Skeletal muscle satellite cell (primary cell): ENCODE measurements around the gene SRSF1. TPM values are rescaled to one million over a fixed set of nuclear protein-coding genes. Genes with fewer than 3 reads are reported as not detected.
A peak's percentile ranks its signal among the peaks of the same experiment; 100 is the strongest.

Experiments
- H3K27me3 ChIP-seq: 2 replicates; pipeline ENCODE4 v1.7.0; 2013; ENCODE audit warnings: low read length; ENCODE audit not compliant: control insufficient read depth, insufficient read depth
- H3K36me3 ChIP-seq: 2 replicates; pipeline ENCODE4 v1.7.0; 2013; ENCODE audit warnings: mild to moderate bottlenecking, control low read depth, low read length; ENCODE audit not compliant: insufficient read depth
- H3K4me1 ChIP-seq: 2 replicates; pipeline ENCODE4 v1.7.0; 2013; ENCODE audit warnings: low read length; ENCODE audit not compliant: control insufficient read depth, insufficient read depth
- H3K4me2 ChIP-seq: 2 replicates; pipeline ENCODE4 v1.7.0; 2013; ENCODE audit warnings: mild to moderate bottlenecking, low read length
- H3K4me3 ChIP-seq: 2 replicates; pipeline ENCODE4 v1.7.0; 2013; ENCODE audit warnings: low read length
- H3K9ac ChIP-seq: 2 replicates; pipeline ENCODE4 v1.7.0; 2013; ENCODE audit warnings: mild to moderate bottlenecking, low read depth, low read length, moderate library complexity
- H3K9me3 ChIP-seq: replicated peaks from 2 replicates; pipeline ENCODE4 v1.7.0; 2013; ENCODE audit warnings: mild to moderate bottlenecking, control low read depth, low read length
- small RNA-seq: library from RNA; depleted of rRNA; stranded (forward); fragments of <200 nt; gene quantifications from one replicate; pipeline ENCODE3, GENCODE V24; 2012

The SRSF1 gene

DNA sequence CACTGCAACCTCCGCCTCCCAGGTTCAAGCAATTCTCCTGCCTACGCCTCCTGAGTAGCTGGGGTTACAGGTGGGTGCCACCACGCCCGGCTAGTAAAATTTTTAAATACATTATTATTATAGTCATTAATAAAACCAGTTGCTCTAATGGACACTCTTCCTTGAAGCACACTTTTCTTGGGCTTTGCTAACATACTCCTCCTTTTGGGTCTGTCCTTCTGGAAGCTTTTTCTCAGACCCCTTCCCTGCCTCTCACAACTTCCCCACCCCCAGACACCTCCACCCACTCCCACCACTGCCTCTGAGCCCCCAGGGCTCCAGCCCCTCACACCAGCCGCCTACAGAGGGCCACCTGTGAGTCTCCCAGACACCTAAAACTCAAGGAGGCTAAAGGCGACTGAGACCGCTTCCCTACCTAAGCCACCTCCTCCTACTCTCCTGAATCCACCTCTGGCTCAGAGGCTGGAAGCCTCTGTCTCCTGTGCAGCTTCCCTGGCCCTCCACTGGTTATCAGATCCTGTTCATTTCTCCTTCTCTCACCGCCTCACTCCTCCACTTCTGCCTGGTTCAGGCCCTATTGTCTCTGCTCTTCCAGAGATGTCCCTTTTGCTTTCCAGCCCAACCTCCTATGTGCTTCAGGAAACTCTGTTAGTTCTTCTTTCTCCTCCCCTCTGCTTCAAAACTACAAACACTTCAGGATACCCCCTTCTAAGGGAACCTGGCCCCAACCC, 49.8 kb downstream of the SRSF1 start:
- no peaks in the 10 kb centered on the region for H3K9me3 ChIP-seq
- no peak overlapping the region for H3K9ac ChIP-seq
- no peak overlapping the region for H3K4me2 ChIP-seq
- H3K4me3 ChIP-seq: no peak overlapping the region
- H3K4me1 ChIP-seq: peaks cover 34% of the 10 kb centered on the region
- H3K27me3 ChIP-seq: peaks cover 3% of the 10 kb centered on the region
- no peaks in the 10 kb centered on the region for H3K36me3 ChIP-seq

GRCh38 chr17:57956291-57957119, 50.5 kb downstream of the SRSF1 start:
- Histone ChIP-seq H3K36me3 (no peaks in the 10 kb centered on the region), H3K4me1 (peaks cover 38% of the 10 kb centered on the region), H3K27me3 (peaks cover 3% of the 10 kb centered on the region), H3K4me2 (peak overlapping the region; percentile 97), H3K9me3 (no peaks in the 10 kb centered on the region), H3K4me3 (peak overlapping the region; percentile 89), H3K9ac (no peak overlapping the region)

- Histone ChIP-seq H3K36me3 (no peaks in the 10 kb centered on the region), H3K4me2 (peak within 1 kb of the TSS; percentile 97), H3K4me1 (peaks cover 48% of the 10 kb centered on the region), H3K9ac (peak within 1 kb of the TSS; percentile 89), H3K9me3 (no peaks in the 10 kb centered on the region), H3K27me3 (peaks cover 3% of the 10 kb centered on the region), H3K4me3 (peak within 1 kb of the TSS; percentile 89)
These were observed 51.7 kb downstream of the SRSF1 start, which contains the start of gene CUEDC1 for GRCh38 chr17:57955183-57955931. TSS of gene CUEDC1 (minus strand) at chr17:57955412. CDS start at chr17:57885564, 69,848 bp downstream.

GRCh38 chr17:57954397-57955182, 52.5 kb downstream of the SRSF1 start:
- H3K9me3 ChIP-seq: no peaks in the 10 kb centered on the region
- peak overlapping the region; percentile 78 for H3K4me2 ChIP-seq
- H3K9ac ChIP-seq: peak overlapping the region; percentile 89
- no peaks in the 10 kb centered on the region for H3K27me3 ChIP-seq
- no peaks in the 10 kb centered on the region for H3K36me3 ChIP-seq
- peaks cover 55% of the 10 kb centered on the region for H3K4me1 ChIP-seq
- H3K4me3 ChIP-seq: peak overlapping the region; percentile 89

DNA sequence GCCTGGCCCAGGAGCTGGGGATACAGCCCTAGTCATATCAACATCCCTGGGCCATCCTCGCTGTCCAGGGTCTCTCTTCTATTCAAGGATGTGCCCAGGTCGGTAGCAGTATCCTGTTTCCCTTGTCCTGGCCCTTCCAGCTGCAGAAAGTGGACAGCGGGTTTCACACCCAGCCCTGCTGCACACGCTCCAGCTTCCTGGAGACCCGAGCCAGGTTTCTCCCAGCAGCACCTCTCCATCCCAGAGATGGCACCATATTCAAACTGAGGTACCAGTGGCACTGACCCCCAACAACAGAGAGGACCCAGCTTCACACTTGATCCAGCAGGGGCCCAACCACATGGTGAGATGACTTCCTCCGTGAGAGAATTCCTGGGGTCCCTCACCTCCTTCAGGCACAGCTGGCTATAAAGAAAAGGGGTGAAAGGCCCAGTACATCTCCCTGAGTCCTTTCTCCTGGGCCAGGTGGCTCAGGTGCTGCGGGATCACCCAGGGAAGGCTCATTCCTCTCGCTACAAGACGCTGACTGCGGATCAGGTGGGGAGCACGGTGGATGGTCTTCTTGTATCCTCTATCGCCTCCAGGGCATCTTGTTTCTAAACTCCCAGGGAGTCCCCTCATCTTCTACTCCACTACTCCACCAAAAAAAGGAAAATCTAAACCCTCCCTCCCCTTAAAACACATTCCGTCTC, 53.2 kb downstream of the SRSF1 start:
- Histone ChIP-seq H3K4me1 (peaks cover 62% of the 10 kb centered on the region), H3K4me3 (peak overlapping the region; percentile 89), H3K9ac (peak overlapping the region; percentile 89)

More for the DNA sequence above, 53.2 kb downstream of the SRSF1 start:
- Histone ChIP-seq H3K9me3 (no peaks in the 10 kb centered on the region), H3K4me2 (peak overlapping the region; percentile 78), H3K27me3 (no peaks in the 10 kb centered on the region), H3K36me3 (no peaks in the 10 kb centered on the region)

Small RNA genes lying within 50 kb of the gene (small RNA-seq; reads per million reads assigned to genes)
- gene AC015813.4: not detected
